Mammary epithelial cell (primary cell): ENCODE data around the gene ATP2C2.

ENCODE experiments used
- EZH2 ChIP-seq: IDR thresholded peaks from 2 replicates; pipeline ENCODE4 v1.6.1; 2012; ENCODE audit warnings: low read length, inconsistent platforms, borderline replicate concordance
- TF ChIP-seq, protein P1 (sequence below), 2 donors: IDR thresholded peaks in 1 of 2; conservative IDR thresholded peaks in 1 of 2; 2 replicates each; pipeline ENCODE4 v1.5.1; 2011 to 2012; ENCODE audit warnings: inconsistent platforms in 2 of 2, low read length in 2 of 2, mild to moderate bottlenecking in 2 of 2, control low read depth in 1 of 2, low read depth in 1 of 2; ENCODE audit not compliant: insufficient read depth in 1 of 2; ENCODE audit errors: extremely low read depth in 1 of 2

DNA sequence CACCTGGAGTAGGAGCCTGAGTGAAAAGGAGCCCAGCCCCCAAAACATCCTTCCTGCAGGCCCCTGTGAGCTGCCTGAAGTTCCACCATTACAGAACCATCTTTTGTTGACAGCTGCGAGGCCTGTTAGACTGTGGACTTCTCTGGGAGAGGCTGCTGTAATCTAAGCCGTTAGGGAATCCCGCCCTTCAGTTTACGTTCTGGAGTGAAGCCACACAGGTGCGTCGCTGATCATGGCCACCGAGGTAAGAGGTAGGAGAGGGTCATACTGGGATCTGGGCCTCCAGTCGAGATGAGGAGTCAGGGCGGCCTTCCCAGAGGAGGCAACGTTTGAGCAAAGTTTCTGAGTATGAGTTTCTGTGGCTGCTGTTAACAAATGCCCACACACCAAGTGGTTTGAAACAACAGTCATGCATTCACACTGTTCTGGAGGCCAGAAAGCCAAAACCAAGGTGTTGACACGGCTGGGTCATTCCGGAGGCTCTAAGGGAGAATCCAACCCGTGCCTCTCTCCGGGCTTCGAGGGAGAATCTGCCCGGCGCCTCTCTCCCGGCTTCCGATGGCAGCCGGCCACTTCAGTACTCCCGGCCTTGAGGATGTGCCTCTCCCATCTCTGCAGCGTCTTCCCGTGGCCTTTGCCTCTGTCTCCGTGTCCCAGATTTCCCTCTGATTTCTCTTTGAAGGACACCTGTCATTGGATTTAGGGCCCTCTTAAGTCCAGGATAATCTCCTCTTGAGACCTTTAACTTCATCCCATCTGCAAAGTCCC is 26.6 kb upstream of the ATP2C2 start:
- TF ChIP-seq, protein P1, sequence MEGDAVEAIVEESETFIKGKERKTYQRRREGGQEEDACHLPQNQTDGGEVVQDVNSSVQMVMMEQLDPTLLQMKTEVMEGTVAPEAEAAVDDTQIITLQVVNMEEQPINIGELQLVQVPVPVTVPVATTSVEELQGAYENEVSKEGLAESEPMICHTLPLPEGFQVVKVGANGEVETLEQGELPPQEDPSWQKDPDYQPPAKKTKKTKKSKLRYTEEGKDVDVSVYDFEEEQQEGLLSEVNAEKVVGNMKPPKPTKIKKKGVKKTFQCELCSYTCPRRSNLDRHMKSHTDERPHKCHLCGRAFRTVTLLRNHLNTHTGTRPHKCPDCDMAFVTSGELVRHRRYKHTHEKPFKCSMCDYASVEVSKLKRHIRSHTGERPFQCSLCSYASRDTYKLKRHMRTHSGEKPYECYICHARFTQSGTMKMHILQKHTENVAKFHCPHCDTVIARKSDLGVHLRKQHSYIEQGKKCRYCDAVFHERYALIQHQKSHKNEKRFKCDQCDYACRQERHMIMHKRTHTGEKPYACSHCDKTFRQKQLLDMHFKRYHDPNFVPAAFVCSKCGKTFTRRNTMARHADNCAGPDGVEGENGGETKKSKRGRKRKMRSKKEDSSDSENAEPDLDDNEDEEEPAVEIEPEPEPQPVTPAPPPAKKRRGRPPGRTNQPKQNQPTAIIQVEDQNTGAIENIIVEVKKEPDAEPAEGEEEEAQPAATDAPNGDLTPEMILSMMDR (conservative IDR thresholded peaks at IDR 0.05 in 1 of 2, IDR thresholded peaks at IDR 0.05 in 1 of 2; ENCODE audit: extremely low read depth in 1 of 2, insufficient read depth in 1 of 2, low read depth in 1 of 2, low read length in 2 of 2): no peak
- TF ChIP-seq EZH2: no peak
